HG02885 (cell line): ENCODE measurements around the gene HIGD2B.
A peak's percentile ranks its signal among the peaks of the same experiment; 100 is the strongest.
"Not testable (repeated sequence)": the region's sequence is repeated elsewhere in the genome, so short reads cannot be mapped to it uniquely, and the experiment has no call there.

ENCODE experiments used
- ATAC-seq: cut with Tn5 transposase; IDR thresholded peaks from one replicate; pipeline ENCODE4 v1.9.1; 2021; ENCODE audit warnings: mild to moderate bottlenecking; ENCODE audit not compliant: unreplicated experiment, poor library complexity

Gene HIGD2B

GRCh38 chr15:72685925-72686794 is at the start of gene HIGD2B, which contains the start of gene BBS4:
TSS of gene HIGD2B (minus strand) at chr15:72686182. CDS start at chr15:72676374, 9,808 bp downstream.
TSS of gene BBS4 (plus strand) at chr15:72686207. CDS start at chr15:72686228, 21 bp downstream.
- ATAC-seq, result peak; percentile 98

GRCh38 chr15:72735111-72735510 is 49.1 kb upstream of the HIGD2B start:
- ATAC-seq, result no peak

- no peak for ATAC-seq
Observed at GRCh38 chr15:72733941-72734738, 48.2 kb upstream of the HIGD2B start.

- ATAC-seq, result no peak
Observed at GRCh38 chr15:72732516-72732915, 46.5 kb upstream of the HIGD2B start.

GRCh38 chr15:72732086-72732485 is 46.1 kb upstream of the HIGD2B start:
- ATAC-seq, result no peak

- no peak for ATAC-seq
Observed at GRCh38 chr15:72728821-72729220, 42.8 kb upstream of the HIGD2B start.

- ATAC-seq, result not testable (repeated sequence)
Observed at GRCh38 chr15:72728249-72728648, 42.3 kb upstream of the HIGD2B start.

- no peak for ATAC-seq
Observed at GRCh38 chr15:72727154-72727553, 41.2 kb upstream of the HIGD2B start.

GRCh38 chr15:72725851-72726250 is 39.9 kb upstream of the HIGD2B start:
- ATAC-seq, result not testable (repeated sequence)

GRCh38 chr15:72725446-72725845 is 39.5 kb upstream of the HIGD2B start:
- no peak for ATAC-seq

- no peak for ATAC-seq
Observed at GRCh38 chr15:72724028-72724427, 38.0 kb upstream of the HIGD2B start.

- no peak for ATAC-seq
Observed at GRCh38 chr15:72722071-72722696, 36.2 kb upstream of the HIGD2B start.

GRCh38 chr15:72708551-72709303 is 22.7 kb upstream of the HIGD2B start:
- not testable (repeated sequence) for ATAC-seq

- no peak for ATAC-seq
Observed at GRCh38 chr15:72706266-72706665, 20.3 kb upstream of the HIGD2B start.

- no peak for ATAC-seq
Observed at GRCh38 chr15:72700076-72700475, 14.1 kb upstream of the HIGD2B start.

- no peak for ATAC-seq
Observed at GRCh38 chr15:72698938-72699337, 13.0 kb upstream of the HIGD2B start.

GRCh38 chr15:72690938-72691337 is 5.0 kb upstream of the HIGD2B start:
- no peak for ATAC-seq

GRCh38 chr15:72688697-72689096 is 2.7 kb upstream of the HIGD2B start:
- no peak for ATAC-seq

- no peak for ATAC-seq
Observed at GRCh38 chr15:72685301-72685924, 569 bp downstream of the HIGD2B start.

- no peak for ATAC-seq
Observed at GRCh38 chr15:72682772-72683171, 3.2 kb downstream of the HIGD2B start.
